ENCODE data around the gene MYH7B. TPM values are rescaled to one million over a fixed set of nuclear protein-coding genes. Genes with fewer than 3 reads are reported as not detected.

Gene MYH7B
- total and polyA plus RNA-seq, 4 donors = 0.21 to 0.89 (median 0.59) TPM

- 95 to 96% methylated on average over 20 of the region's 20 CpGs for WGBS, 2 donors
- Histone ChIP-seq H3K36me3 (ENCODE audit: control insufficient read depth in 4 of 4, insufficient read depth in 4 of 4, low read length in 4 of 4) (peaks cover 5 to 38% (median 14%) of the 10 kb centered on the region in 4 donors), H3K9ac (ENCODE audit: insufficient read depth in 1 of 2, low read length in 2 of 2) (no peak overlapping the region), H3K4me1 (ENCODE audit: control insufficient read depth in 5 of 5, insufficient read depth in 5 of 5, low read length in 5 of 5) (peaks cover 0 to 6% (median 2%) of the 10 kb centered on the region in 5 donors), H3K27ac (ENCODE audit: low read depth in 1 of 2, low read length in 1 of 2) (peak overlapping the region in 1 of 2 donors; percentile 71), H3K27me3 (ENCODE audit: control insufficient read depth in 3 of 3, insufficient read depth in 3 of 3, low read length in 2 of 3) (no peaks in the 10 kb centered on the region), H3K9me3 (ENCODE audit: control insufficient read depth in 4 of 4, insufficient read depth in 3 of 4, low read length in 3 of 4) (no peaks in the 10 kb centered on the region), H3K4me3 (no peak overlapping the region)
- DNase-seq (no peak), ATAC-seq (ENCODE audit: insufficient read depth, low FRiP score) (no peak)
- TF ChIP-seq CTCF (IDR thresholded peaks at IDR 0.05; ENCODE audit: control extremely low read depth, extremely low read depth) = no peak
Measured at GRCh38 chr20:34992751-34993417, 37.2 kb downstream of the MYH7B start.

DNA sequence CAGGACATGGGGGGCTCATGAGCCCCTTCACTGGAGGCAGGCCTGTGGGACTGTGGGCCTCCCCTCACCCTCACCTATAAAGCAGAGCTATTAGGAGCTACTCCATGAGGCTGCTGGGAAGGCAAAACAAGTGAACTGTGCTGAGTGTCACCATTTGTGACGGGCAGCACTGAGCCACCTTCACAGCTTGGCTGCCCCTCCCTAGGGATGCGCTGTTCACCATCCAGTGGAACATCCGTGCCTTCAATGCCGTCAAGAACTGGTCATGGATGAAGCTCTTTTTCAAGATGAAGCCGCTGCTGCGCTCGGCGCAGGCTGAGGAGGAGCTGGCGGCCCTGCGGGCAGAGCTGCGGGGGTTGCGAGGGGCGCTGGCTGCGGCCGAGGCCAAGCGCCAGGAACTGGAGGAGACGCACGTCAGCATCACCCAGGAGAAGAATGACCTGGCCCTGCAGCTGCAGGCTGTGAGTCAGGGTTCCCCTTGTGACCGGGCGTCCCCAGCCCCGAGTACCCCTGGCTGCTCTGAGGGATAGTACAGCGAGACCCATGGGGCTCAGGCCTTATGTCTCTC is 38.4 kb downstream of the MYH7B start:
- no peak overlapping the region for H3K9ac ChIP-seq (ENCODE audit: insufficient read depth in 1 of 2, low read length in 2 of 2)
- no peaks in the 10 kb centered on the region for H3K9me3 ChIP-seq (ENCODE audit: control insufficient read depth in 4 of 4, insufficient read depth in 3 of 4, low read length in 3 of 4)
- WGBS, 2 donors = 93 to 95% methylated on average over 22 of the region's 22 CpGs
- peak overlapping the region in 1 of 2 donors; percentile 71 for H3K27ac ChIP-seq (ENCODE audit: low read depth in 1 of 2, low read length in 1 of 2)
- H3K36me3 ChIP-seq (ENCODE audit: control insufficient read depth in 4 of 4, insufficient read depth in 4 of 4, low read length in 4 of 4) = peaks cover 5 to 47% (median 18%) of the 10 kb centered on the region in 4 donors
- H3K4me1 ChIP-seq (ENCODE audit: control insufficient read depth in 5 of 5, insufficient read depth in 5 of 5, low read length in 5 of 5) = peaks cover 0 to 6% (median 0%) of the 10 kb centered on the region in 5 donors
- no peaks in the 10 kb centered on the region for H3K27me3 ChIP-seq (ENCODE audit: control insufficient read depth in 3 of 3, insufficient read depth in 3 of 3, low read length in 2 of 3)
- no peak for TF ChIP-seq CTCF (IDR thresholded peaks at IDR 0.05; ENCODE audit: control extremely low read depth, extremely low read depth)
- ATAC-seq (ENCODE audit: insufficient read depth, low FRiP score) = no peak
- DNase-seq = no peak
- H3K4me3 ChIP-seq = no peak overlapping the region

GRCh38 chr20:34994509-34995131 is 39.0 kb downstream of the MYH7B start:
- Histone ChIP-seq H3K36me3 (ENCODE audit: control insufficient read depth in 4 of 4, insufficient read depth in 4 of 4, low read length in 4 of 4) (peaks cover 5 to 53% (median 18%) of the 10 kb centered on the region in 4 donors), H3K27ac (ENCODE audit: low read depth in 1 of 2, low read length in 1 of 2) (peak overlapping the region in 1 of 2 donors; percentile 43), H3K9ac (ENCODE audit: insufficient read depth in 1 of 2, low read length in 2 of 2) (no peak overlapping the region), H3K9me3 (ENCODE audit: control insufficient read depth in 4 of 4, insufficient read depth in 3 of 4, low read length in 3 of 4) (no peaks in the 10 kb centered on the region), H3K27me3 (ENCODE audit: control insufficient read depth in 3 of 3, insufficient read depth in 3 of 3, low read length in 2 of 3) (no peaks in the 10 kb centered on the region), H3K4me3 (no peak overlapping the region), H3K4me1 (ENCODE audit: control insufficient read depth in 5 of 5, insufficient read depth in 5 of 5, low read length in 5 of 5) (peaks cover 0 to 6% (median 0%) of the 10 kb centered on the region in 5 donors)
- 84 to 86% methylated on average over 14 of the region's 14 CpGs for WGBS, 2 donors
- TF ChIP-seq CTCF (IDR thresholded peaks at IDR 0.05; ENCODE audit: control extremely low read depth, extremely low read depth) = no peak
- no peak for ATAC-seq (ENCODE audit: insufficient read depth, low FRiP score)
- DNase-seq = no peak
